GM10847 (cell line): ENCODE measurements around the gene KBTBD3.

Experiments
- POLR2A ChIP-seq: IDR thresholded peaks from 2 replicates; pipeline ENCODE4 v1.6.1; 2011; ENCODE audit not compliant: insufficient read length; ENCODE audit errors: extremely low read depth

The KBTBD3 gene

GRCh38 chr11:106076919-106077608 lies at the start of gene KBTBD3:
Gene KBTBD3 (minus strand): TSS chr11:106077347. CDS start chr11:106059097, 18,250 bp downstream.
- peak; percentile 19 for TF ChIP-seq POLR2A

- no peak for TF ChIP-seq POLR2A
Measured at GRCh38 chr11:106121570-106122320, 44.6 kb upstream of the KBTBD3 start.

- TF ChIP-seq POLR2A: no peak
Measured at GRCh38 chr11:106105986-106106385, 28.8 kb upstream of the KBTBD3 start.

GRCh38 chr11:106101819-106102218 lies 24.7 kb upstream of the KBTBD3 start:
- TF ChIP-seq POLR2A: no peak

- TF ChIP-seq POLR2A: no peak
Measured at GRCh38 chr11:106101370-106101769, 24.2 kb upstream of the KBTBD3 start.

GRCh38 chr11:106098893-106099553 lies 21.9 kb upstream of the KBTBD3 start:
- no peak for TF ChIP-seq POLR2A

- TF ChIP-seq POLR2A: no peak
Measured at GRCh38 chr11:106092446-106092845, 15.3 kb upstream of the KBTBD3 start.

- no peak for TF ChIP-seq POLR2A
Measured at GRCh38 chr11:106091480-106092123, 14.5 kb upstream of the KBTBD3 start.

GRCh38 chr11:106088896-106089295 lies 11.7 kb upstream of the KBTBD3 start:
- no peak for TF ChIP-seq POLR2A

GRCh38 chr11:106087815-106088435 lies 10.8 kb upstream of the KBTBD3 start:
- TF ChIP-seq POLR2A: no peak

GRCh38 chr11:106086850-106087249 lies 9.7 kb upstream of the KBTBD3 start:
- no peak for TF ChIP-seq POLR2A

GRCh38 chr11:106086135-106086534 lies 9.0 kb upstream of the KBTBD3 start:
- no peak for TF ChIP-seq POLR2A

GRCh38 chr11:106082096-106082495 lies 4.9 kb upstream of the KBTBD3 start:
- no peak for TF ChIP-seq POLR2A

- TF ChIP-seq POLR2A: peak; percentile 63
Measured at GRCh38 chr11:106077609-106078455, 685 bp upstream of the KBTBD3 start, which contains the start of gene AASDHPPT. Gene AASDHPPT (plus strand): TSS chr11:106077662. CDS start chr11:106077711, 49 bp downstream.
